GM12873 (cell line): ENCODE data around the gene SRRT.

Experiments
- CTCF ChIP-seq: IDR thresholded peaks from 2 replicates; pipeline ENCODE4 v1.5.1; 2012; ENCODE audit warnings: low read depth, mild to moderate bottlenecking, moderate library complexity, low read length, control low read depth; ENCODE audit not compliant: insufficient read depth; ENCODE audit errors: missing control alignments

SRRT gene

GRCh38 chr7:100902638-100903037 lies 27.7 kb downstream of the SRRT start:
- no peak for TF ChIP-seq CTCF

GRCh38 chr7:100908512-100908911 lies 33.6 kb downstream of the SRRT start:
- no peak for TF ChIP-seq CTCF

GRCh38 chr7:100911484-100911883 lies 36.6 kb downstream of the SRRT start:
- TF ChIP-seq CTCF, result no peak

- TF ChIP-seq CTCF, result no peak
These were observed 39.4 kb downstream of the SRRT start for GRCh38 chr7:100914208-100914878.

- TF ChIP-seq CTCF, result no peak
These were observed 40.1 kb downstream of the SRRT start for GRCh38 chr7:100914879-100915447.

- TF ChIP-seq CTCF, result no peak
These were observed 46.1 kb downstream of the SRRT start for GRCh38 chr7:100921039-100921438.

GRCh38 chr7:100929808-100930174 lies 54.9 kb downstream of the SRRT start:
- TF ChIP-seq CTCF, result no peak
